GM21526 (cell line): ENCODE results near the gene JMJD1C.

Experiments
- ATAC-seq: cut with Tn5 transposase; IDR thresholded peaks from one replicate; pipeline ENCODE4 v1.9.1; 2021; ENCODE audit warnings: moderate library complexity; ENCODE audit not compliant: unreplicated experiment, low FRiP score

Gene JMJD1C

GRCh38 chr10:63439607-63440006 lies 26.2 kb downstream of the JMJD1C start:
- ATAC-seq: no peak

- ATAC-seq: no peak
These were observed 27.0 kb downstream of the JMJD1C start for GRCh38 chr10:63438506-63439498.

DNA sequence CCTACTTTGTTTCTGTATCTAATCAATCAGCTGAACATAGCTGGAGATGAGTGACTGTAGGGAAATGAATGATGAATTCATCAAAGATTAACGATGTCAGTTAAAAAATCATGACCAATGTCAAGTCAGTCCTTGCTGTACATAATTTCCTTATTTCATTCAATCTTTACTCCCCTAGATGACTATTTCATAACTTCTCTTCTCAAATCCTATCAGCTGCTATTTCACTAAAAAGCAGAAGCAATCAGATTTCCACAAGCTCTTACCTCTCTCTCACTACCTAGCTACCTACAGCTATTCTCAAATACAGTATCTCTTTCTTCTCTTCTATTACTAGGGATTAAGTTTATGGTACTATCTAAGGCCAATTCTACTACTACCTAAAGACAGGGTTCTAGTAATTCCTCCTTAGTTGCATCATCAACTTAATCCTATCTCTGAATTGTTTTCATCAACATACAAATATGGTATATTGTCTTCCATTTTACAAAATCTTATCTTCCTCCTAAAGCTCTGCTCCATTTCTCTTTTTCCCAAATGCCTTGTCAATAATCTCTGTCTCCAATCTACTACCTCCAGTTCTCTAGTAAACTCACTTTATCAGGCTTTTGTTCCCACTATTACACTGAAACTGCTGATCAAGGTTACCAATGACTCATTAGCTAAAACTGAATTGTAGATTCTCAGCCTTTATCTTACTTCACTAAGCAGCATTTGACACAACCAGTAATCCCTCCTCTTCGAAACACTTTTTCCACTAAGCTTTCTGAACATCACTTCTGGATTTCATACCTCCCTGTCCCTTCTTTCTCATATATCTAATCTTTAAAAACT lies 28.4 kb downstream of the JMJD1C start:
- ATAC-seq: no peak

GRCh38 chr10:63436225-63436624 lies 29.6 kb downstream of the JMJD1C start:
- no peak for ATAC-seq

DNA sequence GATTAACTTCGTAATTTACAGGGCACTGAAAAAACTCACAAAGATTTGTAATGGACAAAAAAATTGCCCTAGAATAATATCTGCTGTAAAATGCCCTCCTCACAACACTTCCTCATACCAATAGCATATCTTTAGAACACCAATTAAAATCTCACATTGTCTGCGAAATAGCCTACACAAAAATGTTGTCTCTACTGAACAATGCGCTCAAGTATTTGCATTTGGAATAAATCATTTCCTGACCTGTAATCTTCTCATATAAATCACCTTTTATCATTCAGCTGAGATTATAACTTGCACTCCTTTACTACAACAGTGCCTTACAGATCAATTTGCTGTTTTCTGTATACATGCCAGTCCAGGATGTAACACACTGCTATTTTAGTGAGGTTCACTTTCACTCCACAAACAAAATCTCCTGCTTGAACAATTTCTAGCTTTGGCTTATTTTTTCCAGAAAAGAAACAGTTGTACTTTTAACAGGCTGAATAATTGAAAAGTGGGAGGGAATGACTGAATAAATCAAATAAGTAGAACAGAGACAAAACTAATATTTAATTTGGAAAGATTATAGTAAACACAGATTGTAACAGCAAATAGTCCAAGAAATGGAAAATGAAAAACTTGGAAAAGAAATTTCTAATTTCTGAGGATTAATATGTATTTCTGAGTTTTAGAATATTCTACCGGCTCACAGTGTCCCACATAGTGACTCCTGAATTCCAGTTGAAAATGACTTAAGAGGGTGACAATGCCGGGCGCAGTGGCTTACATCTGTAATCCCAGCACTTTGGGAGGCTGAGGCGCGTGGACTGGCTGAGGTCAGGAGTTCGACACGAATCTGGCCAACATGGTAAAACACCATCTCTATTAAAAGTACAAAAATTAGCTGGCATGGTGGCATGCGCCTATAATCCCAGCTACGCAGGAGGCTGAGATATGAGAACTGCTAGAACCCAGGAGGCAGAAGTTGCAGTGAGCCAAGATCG lies 30.6 kb downstream of the JMJD1C start:
- no peak for ATAC-seq

DNA sequence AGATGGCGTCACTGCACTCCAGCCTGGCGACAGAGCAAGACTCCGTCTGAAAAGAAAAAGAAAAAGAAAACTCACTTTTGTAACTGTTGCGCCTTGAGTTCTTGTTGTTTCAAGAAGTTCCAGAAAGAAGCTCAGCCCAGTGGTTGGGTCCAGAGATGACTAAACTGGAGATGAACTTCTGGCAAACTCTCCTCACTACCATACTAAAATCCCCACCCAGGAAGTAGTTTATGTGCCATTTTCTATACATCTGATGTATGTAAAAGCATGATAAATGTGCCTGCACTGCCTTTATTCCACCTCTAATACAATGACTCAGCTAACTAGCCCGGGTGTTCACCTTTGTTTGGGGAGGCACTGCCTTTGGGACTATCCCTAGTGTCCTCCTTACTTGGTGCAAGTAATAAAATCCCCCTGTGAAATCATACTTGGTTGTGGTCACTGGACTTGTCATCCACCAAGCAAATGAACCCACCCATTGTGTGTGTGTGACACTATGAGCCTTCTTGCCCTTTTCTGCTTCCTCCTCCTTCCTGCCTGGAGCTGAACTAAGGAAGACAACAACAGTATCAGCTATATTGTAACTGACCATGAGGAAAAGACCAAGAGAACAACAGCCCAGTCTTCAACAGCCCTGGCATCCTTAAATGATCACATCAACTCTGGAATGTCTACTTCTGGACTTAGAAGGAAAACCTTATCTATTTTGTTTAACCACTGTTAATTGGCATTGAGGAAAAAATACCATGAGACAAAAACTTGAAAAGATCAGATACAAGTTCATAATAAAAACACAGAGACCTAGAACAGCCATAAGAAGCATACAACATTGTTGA lies 33.6 kb downstream of the JMJD1C start:
- ATAC-seq: no peak

GRCh38 chr10:63430999-63431356 lies 34.8 kb downstream of the JMJD1C start:
- ATAC-seq: no peak

DNA sequence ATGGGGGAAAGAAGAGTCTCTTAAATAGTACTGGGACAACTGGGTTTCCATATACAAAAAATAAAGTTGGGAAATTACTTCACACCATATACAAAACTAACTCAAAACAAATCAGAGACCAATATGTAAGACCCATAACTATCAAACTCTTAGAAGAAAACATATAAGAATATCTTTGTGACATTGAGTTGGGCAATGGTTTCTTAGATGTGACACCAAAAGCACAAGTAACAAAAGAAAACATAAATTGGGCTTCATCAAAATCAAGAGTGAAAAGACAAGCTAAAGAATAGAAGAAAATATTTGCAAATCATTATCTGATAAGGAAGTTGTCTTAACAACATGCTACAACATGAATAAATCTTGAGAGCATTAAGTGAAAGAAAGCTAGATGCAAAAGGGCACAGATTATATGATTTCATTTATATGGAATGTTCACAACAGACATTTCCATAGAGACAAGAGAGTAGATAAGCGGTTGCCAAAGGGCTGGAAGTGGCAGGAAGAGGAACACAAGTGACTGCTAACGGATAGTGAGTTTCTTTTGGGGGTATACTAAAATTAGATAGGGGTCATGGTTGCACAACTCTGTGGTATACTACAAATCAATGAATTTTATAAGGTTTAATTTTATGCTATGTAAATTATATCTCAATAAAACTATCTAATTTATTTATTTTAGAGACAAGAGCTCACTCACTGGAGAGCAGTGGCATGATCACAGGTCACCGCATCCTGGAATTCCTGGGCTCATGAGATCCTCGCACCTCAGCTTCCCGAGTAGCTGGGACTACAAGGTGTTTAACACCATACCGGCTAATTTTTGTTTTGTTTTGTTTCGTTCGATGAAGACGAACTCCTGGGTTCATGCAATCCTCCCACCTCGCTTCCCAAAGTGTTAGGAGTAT lies 35.4 kb downstream of the JMJD1C start:
- ATAC-seq: no peak

- no peak for ATAC-seq
These were observed 36.5 kb downstream of the JMJD1C start for GRCh38 chr10:63429281-63429680.

DNA sequence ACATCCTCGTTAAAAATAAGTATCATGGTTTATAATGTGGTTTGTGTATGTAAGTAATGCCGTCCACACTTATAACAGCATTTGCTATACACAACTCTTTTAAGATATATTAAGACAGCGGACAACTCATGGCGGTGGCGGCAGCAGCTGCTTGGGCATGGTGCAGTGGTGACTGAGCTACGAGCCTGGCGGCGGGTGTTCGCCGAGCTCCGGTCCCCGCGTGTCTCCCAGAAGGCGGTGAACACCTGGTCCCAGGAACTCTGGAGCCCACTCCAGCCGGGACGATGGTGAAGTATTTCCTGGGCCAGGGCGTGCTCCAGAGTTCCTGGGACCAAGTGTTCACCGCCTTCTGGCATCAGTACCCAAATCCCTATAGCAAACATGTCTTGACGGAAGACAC lies 38.8 kb downstream of the JMJD1C start:
- ATAC-seq: no peak

GRCh38 chr10:63425512-63425911 lies 40.3 kb downstream of the JMJD1C start:
- ATAC-seq: no peak

- ATAC-seq: no peak
These were observed 41.2 kb downstream of the JMJD1C start for GRCh38 chr10:63424576-63424975.

DNA sequence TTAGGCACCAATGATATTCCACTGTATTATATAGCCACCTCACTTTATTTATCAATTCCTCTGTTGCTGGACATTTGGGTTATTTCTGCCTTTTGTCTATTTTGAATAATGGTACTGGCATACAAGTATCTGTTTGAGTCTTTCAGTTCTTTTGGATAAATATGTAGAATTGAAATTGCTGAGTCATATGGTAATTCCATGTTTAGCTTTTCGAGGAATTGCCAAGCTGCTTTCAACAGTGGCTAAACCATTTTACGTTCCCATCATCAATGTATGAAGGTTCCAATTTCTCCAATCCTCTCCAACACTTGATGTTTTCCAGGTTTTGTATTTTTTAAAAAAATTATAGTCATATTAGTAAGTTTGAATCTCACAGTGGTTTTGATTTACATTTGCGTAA lies 42.3 kb downstream of the JMJD1C start:
- no peak for ATAC-seq

DNA sequence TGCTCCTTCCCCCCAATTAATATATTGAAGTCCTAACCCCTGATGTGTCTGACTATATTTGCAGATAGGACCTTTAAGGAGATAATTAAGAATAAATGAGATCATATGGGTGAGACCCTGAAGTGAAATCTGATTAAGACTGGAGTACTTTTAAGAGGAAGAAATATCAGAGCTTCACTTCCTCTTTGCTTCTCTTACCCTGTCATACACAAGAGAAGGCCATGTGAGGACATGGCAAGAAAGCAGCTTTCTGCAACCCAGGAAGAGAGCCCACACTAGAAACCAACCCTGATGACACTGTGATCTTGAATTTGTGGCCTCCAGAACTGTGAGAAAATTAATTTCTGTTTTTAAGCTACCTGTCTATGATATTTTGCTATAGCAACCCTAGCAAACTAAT lies 44.2 kb downstream of the JMJD1C start:
- ATAC-seq: peak; percentile 97

DNA sequence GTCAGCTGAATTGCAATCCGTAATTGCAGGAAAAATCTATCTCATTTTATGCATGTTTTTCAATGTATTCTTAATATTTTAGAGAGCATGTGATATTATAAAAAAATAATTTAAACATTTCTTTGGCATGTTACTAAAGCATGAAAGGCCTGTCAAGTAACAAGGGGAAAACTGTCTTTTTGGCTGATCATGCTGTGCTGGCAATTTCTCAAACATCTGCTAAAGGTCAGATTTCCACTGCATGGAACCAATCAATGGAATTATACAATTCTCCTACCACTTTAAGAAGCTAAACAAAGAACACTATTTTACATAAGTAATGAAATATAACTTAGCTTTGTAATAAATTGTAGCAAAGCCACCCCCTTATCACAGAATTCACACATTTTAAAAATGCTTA lies 49.4 kb downstream of the JMJD1C start:
- ATAC-seq: no peak

- ATAC-seq: no peak
These were observed 50.0 kb downstream of the JMJD1C start for GRCh38 chr10:63415640-63416244.

- no peak for ATAC-seq
These were observed 51.1 kb downstream of the JMJD1C start for GRCh38 chr10:63414481-63415260.
